ENCODE results near the gene PERCC1. TPM values are rescaled to one million over a fixed set of nuclear protein-coding genes. Genes with fewer than 3 reads are reported as not detected.

Gene PERCC1
- total RNA-seq, 1 donor from 2014 or later = not detected

GRCh38 chr16:1452530-1452929 is 21.7 kb downstream of the PERCC1 start:
- peaks cover 0 to 73% of the 10 kb centered on the region in 2 donors for H3K36me3 ChIP-seq
- H3K9me3 ChIP-seq = no peaks in the 10 kb centered on the region
- intact Hi-C loops (cut with DNase I) = no loop called here
- no peak overlapping the region for H3K27ac ChIP-seq
- DNase-seq (ENCODE audit: extremely low spot score in 2 of 2) = no peak
- TF ChIP-seq POLR2AphosphoS5 (IDR thresholded peaks at IDR 0.05; ENCODE audit: insufficient read depth in 1 of 2, low read depth in 1 of 2) = no peak
- TF ChIP-seq, protein P1, sequence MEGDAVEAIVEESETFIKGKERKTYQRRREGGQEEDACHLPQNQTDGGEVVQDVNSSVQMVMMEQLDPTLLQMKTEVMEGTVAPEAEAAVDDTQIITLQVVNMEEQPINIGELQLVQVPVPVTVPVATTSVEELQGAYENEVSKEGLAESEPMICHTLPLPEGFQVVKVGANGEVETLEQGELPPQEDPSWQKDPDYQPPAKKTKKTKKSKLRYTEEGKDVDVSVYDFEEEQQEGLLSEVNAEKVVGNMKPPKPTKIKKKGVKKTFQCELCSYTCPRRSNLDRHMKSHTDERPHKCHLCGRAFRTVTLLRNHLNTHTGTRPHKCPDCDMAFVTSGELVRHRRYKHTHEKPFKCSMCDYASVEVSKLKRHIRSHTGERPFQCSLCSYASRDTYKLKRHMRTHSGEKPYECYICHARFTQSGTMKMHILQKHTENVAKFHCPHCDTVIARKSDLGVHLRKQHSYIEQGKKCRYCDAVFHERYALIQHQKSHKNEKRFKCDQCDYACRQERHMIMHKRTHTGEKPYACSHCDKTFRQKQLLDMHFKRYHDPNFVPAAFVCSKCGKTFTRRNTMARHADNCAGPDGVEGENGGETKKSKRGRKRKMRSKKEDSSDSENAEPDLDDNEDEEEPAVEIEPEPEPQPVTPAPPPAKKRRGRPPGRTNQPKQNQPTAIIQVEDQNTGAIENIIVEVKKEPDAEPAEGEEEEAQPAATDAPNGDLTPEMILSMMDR (IDR thresholded peaks at IDR 0.05) = no peak
- no peak for TF ChIP-seq POLR2A (IDR thresholded peaks at IDR 0.05)
- H3K4me1 ChIP-seq = no peaks in the 10 kb centered on the region
- no peaks in the 10 kb centered on the region for H3K27me3 ChIP-seq
- no peak overlapping the region for H3K4me3 ChIP-seq

GRCh38 chr16:1453316-1453715 is 22.4 kb downstream of the PERCC1 start:
- Histone ChIP-seq H3K4me3 (no peak overlapping the region), H3K36me3 (peaks cover 0 to 74% of the 10 kb centered on the region in 2 donors), H3K27ac (no peak overlapping the region), H3K27me3 (no peaks in the 10 kb centered on the region), H3K9me3 (no peaks in the 10 kb centered on the region), H3K4me1 (no peaks in the 10 kb centered on the region)
- intact Hi-C loops (cut with DNase I) = no loop called here
- no peak for DNase-seq (ENCODE audit: extremely low spot score in 2 of 2)
- TF ChIP-seq, protein P1 (IDR thresholded peaks at IDR 0.05) = no peak
- TF ChIP-seq POLR2AphosphoS5 (IDR thresholded peaks at IDR 0.05; ENCODE audit: insufficient read depth in 1 of 2, low read depth in 1 of 2) = no peak
- no peak for TF ChIP-seq POLR2A (IDR thresholded peaks at IDR 0.05)

DNA sequence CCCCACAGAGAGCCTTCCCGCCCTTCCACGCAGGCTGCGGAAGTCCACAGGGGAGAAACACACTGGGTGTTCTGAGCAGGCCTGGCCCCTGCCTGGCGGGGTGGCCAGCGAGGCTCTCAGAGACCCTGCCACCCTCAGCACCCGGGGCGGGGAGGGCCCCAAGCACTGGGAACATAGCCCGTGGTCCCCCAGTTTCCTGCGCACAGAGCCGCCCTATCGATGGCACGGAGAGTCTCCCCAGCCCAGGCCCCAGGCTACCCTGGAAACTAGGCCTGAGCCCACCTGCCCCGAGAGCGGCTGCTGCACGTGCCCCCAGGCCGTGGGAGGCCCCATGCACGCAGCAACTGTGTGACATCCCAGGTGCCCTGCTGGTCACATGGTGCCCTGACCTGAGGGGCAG is 23.7 kb downstream of the PERCC1 start:
- Histone ChIP-seq H3K36me3 (peaks cover 0 to 76% of the 10 kb centered on the region in 2 donors), H3K4me1 (no peaks in the 10 kb centered on the region), H3K4me3 (no peak overlapping the region), H3K27me3 (no peaks in the 10 kb centered on the region), H3K27ac (no peak overlapping the region), H3K9me3 (no peaks in the 10 kb centered on the region)
- TF ChIP-seq, protein P1 (IDR thresholded peaks at IDR 0.05) = no peak
- no peak for TF ChIP-seq POLR2A (IDR thresholded peaks at IDR 0.05)
- no peak for TF ChIP-seq POLR2AphosphoS5 (IDR thresholded peaks at IDR 0.05; ENCODE audit: insufficient read depth in 1 of 2, low read depth in 1 of 2)
- intact Hi-C loops (cut with DNase I) = no loop called here
- no peak for DNase-seq (ENCODE audit: extremely low spot score in 2 of 2)

DNA sequence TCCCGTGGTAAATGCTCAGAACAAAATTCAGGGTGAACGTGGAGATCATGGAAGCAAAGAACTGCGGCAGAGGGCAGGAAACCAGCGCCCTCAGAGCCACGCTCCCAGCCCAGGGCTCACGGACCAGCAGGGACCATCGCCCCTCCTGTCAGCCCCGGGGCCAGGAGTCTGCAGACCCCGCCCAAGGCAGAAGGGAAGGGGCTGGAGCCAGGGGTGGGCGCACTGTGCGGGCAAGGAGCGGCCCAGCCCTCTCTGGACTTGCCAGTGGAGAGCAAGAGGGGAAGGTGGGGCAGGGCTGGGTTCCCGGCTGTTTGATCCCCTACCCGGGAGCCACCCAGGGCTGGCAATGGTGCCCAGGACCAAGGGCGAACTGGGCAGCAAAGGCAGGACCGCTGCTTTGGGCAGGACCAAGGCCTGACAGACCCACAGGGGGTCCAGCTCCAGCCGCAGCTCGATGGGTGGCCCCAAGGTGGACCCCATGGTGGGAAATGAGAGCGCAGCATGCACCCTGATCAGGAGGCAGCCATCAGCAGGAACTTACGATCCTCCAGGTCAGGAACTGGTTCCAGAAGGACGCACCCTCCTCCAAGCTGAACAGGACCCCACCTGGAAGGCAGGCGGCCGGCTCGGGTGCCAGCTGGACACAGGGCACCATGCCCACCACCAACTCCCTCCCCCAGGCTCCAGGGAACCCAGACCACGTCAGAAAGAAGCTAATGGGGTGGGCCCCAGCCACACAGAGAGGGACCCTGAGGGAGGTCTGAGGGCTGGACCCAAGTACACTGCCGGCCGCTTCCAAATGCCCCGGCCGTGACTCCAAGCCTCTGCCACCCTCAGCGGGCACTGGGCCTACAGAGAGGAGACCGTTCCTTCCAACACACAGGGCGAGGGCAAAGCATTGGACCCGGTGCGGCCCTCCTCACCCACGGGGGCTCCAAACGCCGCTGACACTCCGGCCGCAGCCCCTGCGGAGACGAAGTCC is 24.6 kb downstream of the PERCC1 start:
- TF ChIP-seq POLR2AphosphoS5 (IDR thresholded peaks at IDR 0.05; ENCODE audit: insufficient read depth in 1 of 2, low read depth in 1 of 2) (no peak), POLR2A (IDR thresholded peaks at IDR 0.05) (no peak)
- TF ChIP-seq, protein P1 (IDR thresholded peaks at IDR 0.05) = no peak

GRCh38 chr16:1456951-1457350 is 26.1 kb downstream of the PERCC1 start:
- TF ChIP-seq, protein P1 (IDR thresholded peaks at IDR 0.05) = no peak
- no peak for TF ChIP-seq POLR2AphosphoS5 (IDR thresholded peaks at IDR 0.05; ENCODE audit: insufficient read depth in 1 of 2, low read depth in 1 of 2)
- TF ChIP-seq POLR2A (IDR thresholded peaks at IDR 0.05) = no peak
- no peaks in the 10 kb centered on the region for H3K4me1 ChIP-seq
- H3K27me3 ChIP-seq = no peaks in the 10 kb centered on the region
- intact Hi-C loops (cut with DNase I) = no loop called here
- H3K36me3 ChIP-seq = peaks cover 0 to 73% of the 10 kb centered on the region in 2 donors
- H3K9me3 ChIP-seq = no peaks in the 10 kb centered on the region
- H3K4me3 ChIP-seq = no peak overlapping the region
- no peak for DNase-seq (ENCODE audit: extremely low spot score in 2 of 2)
- H3K27ac ChIP-seq = no peak overlapping the region

More for the DNA sequence above, 24.6 kb downstream of the PERCC1 start:
- no peaks in the 10 kb centered on the region for H3K4me1 ChIP-seq
- no peak overlapping the region for H3K4me3 ChIP-seq
- DNase-seq (ENCODE audit: extremely low spot score in 2 of 2) = no peak
- H3K9me3 ChIP-seq = no peaks in the 10 kb centered on the region
- no peaks in the 10 kb centered on the region for H3K27me3 ChIP-seq
- no peak overlapping the region for H3K27ac ChIP-seq
- peaks cover 0 to 77% of the 10 kb centered on the region in 2 donors for H3K36me3 ChIP-seq
- intact Hi-C loops (cut with DNase I) = no loop called here

All from vagina (tissue), 2 donors.